ENCODE data around the gene CFAP97D2.

DNA sequence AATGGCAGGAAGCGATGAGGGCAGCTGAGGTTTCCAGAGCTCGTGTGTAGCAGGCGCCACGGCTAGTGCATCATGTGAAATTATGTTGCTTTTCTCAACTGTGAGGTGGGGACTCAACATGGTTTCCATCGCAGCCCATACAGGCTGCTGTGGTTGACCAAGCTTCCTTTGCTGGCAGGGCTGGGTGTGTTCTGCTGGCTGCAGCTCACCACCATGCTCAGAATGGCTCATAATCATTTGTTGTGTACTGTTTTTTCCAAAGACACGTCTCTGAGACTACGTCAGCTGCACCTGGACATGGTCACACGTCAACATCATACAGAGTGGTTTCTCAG, 30.6 kb upstream of the CFAP97D2 start:
- TF ChIP-seq CBX2 (IDR thresholded peaks at IDR 0.05; ENCODE audit: low read depth, low read length), result no peak
- TF ChIP-seq CBX2 (CRISPR knock-in tag; IDR thresholded peaks at IDR 0.05; ENCODE audit: low read depth), result no peak
- no peak for TF ChIP-seq EZH2 (conservative IDR thresholded peaks at IDR 0.05; ENCODE audit: low read depth, low read length)
- TF ChIP-seq ZNF274 (CRISPR knock-in tag; IDR thresholded peaks at IDR 0.05), result no peak
- no peak for TF ChIP-seq POLR2A (IDR thresholded peaks at IDR 0.05; ENCODE audit: insufficient read depth in 1 of 2, low read depth in 2 of 2, low read length in 2 of 2)
- TF ChIP-seq HNRNPLL (IDR thresholded peaks at IDR 0.05; ENCODE audit: low read depth, low read length, poor library complexity, severe bottlenecking), result no peak
- TF ChIP-seq, protein P1, sequence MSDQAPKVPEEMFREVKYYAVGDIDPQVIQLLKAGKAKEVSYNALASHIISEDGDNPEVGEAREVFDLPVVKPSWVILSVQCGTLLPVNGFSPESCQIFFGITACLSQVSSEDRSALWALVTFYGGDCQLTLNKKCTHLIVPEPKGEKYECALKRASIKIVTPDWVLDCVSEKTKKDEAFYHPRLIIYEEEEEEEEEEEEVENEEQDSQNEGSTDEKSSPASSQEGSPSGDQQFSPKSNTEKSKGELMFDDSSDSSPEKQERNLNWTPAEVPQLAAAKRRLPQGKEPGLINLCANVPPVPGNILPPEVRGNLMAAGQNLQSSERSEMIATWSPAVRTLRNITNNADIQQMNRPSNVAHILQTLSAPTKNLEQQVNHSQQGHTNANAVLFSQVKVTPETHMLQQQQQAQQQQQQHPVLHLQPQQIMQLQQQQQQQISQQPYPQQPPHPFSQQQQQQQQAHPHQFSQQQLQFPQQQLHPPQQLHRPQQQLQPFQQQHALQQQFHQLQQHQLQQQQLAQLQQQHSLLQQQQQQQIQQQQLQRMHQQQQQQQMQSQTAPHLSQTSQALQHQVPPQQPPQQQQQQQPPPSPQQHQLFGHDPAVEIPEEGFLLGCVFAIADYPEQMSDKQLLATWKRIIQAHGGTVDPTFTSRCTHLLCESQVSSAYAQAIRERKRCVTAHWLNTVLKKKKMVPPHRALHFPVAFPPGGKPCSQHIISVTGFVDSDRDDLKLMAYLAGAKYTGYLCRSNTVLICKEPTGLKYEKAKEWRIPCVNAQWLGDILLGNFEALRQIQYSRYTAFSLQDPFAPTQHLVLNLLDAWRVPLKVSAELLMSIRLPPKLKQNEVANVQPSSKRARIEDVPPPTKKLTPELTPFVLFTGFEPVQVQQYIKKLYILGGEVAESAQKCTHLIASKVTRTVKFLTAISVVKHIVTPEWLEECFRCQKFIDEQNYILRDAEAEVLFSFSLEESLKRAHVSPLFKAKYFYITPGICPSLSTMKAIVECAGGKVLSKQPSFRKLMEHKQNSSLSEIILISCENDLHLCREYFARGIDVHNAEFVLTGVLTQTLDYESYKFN (CRISPR knock-in tag; conservative IDR thresholded peaks at IDR 0.05), result no peak
- no peak for TF ChIP-seq SALL2 (CRISPR knock-in tag; IDR thresholded peaks at IDR 0.05)
- no peak for TF ChIP-seq SMARCE1 (IDR thresholded peaks at IDR 0.05; ENCODE audit: borderline replicate concordance)
- no peak for TF ChIP-seq ZNF350 (CRISPR knock-in tag; IDR thresholded peaks at IDR 0.05; ENCODE audit: borderline replicate concordance, low read depth)
- TF ChIP-seq, protein P2, sequence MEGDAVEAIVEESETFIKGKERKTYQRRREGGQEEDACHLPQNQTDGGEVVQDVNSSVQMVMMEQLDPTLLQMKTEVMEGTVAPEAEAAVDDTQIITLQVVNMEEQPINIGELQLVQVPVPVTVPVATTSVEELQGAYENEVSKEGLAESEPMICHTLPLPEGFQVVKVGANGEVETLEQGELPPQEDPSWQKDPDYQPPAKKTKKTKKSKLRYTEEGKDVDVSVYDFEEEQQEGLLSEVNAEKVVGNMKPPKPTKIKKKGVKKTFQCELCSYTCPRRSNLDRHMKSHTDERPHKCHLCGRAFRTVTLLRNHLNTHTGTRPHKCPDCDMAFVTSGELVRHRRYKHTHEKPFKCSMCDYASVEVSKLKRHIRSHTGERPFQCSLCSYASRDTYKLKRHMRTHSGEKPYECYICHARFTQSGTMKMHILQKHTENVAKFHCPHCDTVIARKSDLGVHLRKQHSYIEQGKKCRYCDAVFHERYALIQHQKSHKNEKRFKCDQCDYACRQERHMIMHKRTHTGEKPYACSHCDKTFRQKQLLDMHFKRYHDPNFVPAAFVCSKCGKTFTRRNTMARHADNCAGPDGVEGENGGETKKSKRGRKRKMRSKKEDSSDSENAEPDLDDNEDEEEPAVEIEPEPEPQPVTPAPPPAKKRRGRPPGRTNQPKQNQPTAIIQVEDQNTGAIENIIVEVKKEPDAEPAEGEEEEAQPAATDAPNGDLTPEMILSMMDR (CRISPR knock-in tag; IDR thresholded peaks at IDR 0.05), result no peak
- TF ChIP-seq PAX8 (CRISPR knock-in tag; IDR thresholded peaks at IDR 0.05; ENCODE audit: borderline replicate concordance), result no peak
- TF ChIP-seq MIER2 (CRISPR knock-in tag; IDR thresholded peaks at IDR 0.05), result no peak
- no peak for TF ChIP-seq ZSCAN30 (CRISPR knock-in tag; IDR thresholded peaks at IDR 0.05)
- no peak for TF ChIP-seq ESRRA (CRISPR knock-in tag; IDR thresholded peaks at IDR 0.05; ENCODE audit: low read depth)

Data from HepG2 (cell line).